Nephron progenitor cell (in vitro differentiated cells): ENCODE measurements around the gene RPA1.

ENCODE experiments used
- DNase-seq: peaks from one replicate; pipeline ENCODE4 v3.0.0; 2021
- H3K27ac Mint-ChIP-seq: 2 replicates; pipeline ENCODE4 v1.8.0; 2021; ENCODE audit warnings: mild to moderate bottlenecking, moderate library complexity, mixed read lengths
- H3K27me3 Mint-ChIP-seq: 2 replicates; pipeline ENCODE4 v1.8.0; 2021; ENCODE audit warnings: mild to moderate bottlenecking, low read depth, mixed read lengths; ENCODE audit not compliant: poor library complexity
- H3K36me3 Mint-ChIP-seq: 2 replicates; pipeline ENCODE4 v1.8.0; 2021; ENCODE audit warnings: low read depth, mixed read lengths
- H3K4me1 Mint-ChIP-seq: 2 replicates; pipeline ENCODE4 v1.8.0; 2021; ENCODE audit warnings: mixed read lengths
- H3K4me3 Mint-ChIP-seq: 2 replicates; pipeline ENCODE4 v1.8.0; 2021; ENCODE audit warnings: mild to moderate bottlenecking, moderate library complexity, mixed read lengths
- H3K9me3 Mint-ChIP-seq: 2 replicates; pipeline ENCODE4 v1.8.0; 2021; ENCODE audit warnings: mild to moderate bottlenecking, moderate library complexity, mixed read lengths
- TF ChIP-seq, protein P1 (sequence below): fragments of 200-600 bp; sonication (generic); IDR thresholded peaks from 2 replicates; pipeline ENCODE4 v1.5.0; 2021; ENCODE audit warnings: antibody characterized with exemption

The RPA1 gene

GRCh38 chr17:1829592-1830257 lies at the start of gene RPA1, which contains the start of gene SMYD4:
TSS of gene RPA1 (plus strand) at chr17:1830005. CDS start at chr17:1830094, 89 bp downstream.
TSS of gene SMYD4 (minus strand) at chr17:1829902. CDS start at chr17:1827994, 1,908 bp downstream.
- peak within 1 kb of the TSS; percentile 75 for H3K27ac Mint-ChIP-seq

GRCh38 chr17:1782171-1782567 lies 47.6 kb upstream of the RPA1 start:
- Mint-ChIP-seq H3K4me1 (peaks cover 11% of the 10 kb centered on the region), H3K36me3 (peaks cover 61% of the 10 kb centered on the region), H3K27me3 (no peaks in the 10 kb centered on the region), H3K9me3 (no peaks in the 10 kb centered on the region), H3K27ac (no peak overlapping the region), H3K4me3 (no peak overlapping the region)
- TF ChIP-seq, protein P1, sequence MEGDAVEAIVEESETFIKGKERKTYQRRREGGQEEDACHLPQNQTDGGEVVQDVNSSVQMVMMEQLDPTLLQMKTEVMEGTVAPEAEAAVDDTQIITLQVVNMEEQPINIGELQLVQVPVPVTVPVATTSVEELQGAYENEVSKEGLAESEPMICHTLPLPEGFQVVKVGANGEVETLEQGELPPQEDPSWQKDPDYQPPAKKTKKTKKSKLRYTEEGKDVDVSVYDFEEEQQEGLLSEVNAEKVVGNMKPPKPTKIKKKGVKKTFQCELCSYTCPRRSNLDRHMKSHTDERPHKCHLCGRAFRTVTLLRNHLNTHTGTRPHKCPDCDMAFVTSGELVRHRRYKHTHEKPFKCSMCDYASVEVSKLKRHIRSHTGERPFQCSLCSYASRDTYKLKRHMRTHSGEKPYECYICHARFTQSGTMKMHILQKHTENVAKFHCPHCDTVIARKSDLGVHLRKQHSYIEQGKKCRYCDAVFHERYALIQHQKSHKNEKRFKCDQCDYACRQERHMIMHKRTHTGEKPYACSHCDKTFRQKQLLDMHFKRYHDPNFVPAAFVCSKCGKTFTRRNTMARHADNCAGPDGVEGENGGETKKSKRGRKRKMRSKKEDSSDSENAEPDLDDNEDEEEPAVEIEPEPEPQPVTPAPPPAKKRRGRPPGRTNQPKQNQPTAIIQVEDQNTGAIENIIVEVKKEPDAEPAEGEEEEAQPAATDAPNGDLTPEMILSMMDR: no peak
- DNase-seq: no peak

More at GRCh38 chr17:1829592-1830257, at the start of gene RPA1, which contains the start of gene SMYD4:
- H3K9me3 Mint-ChIP-seq: no peaks in the 10 kb centered on the region
- H3K36me3 Mint-ChIP-seq: peaks cover 41% of the 10 kb centered on the region
- H3K4me3 Mint-ChIP-seq: peak within 1 kb of the TSS; percentile 95
- DNase-seq: peak; percentile 89
- TF ChIP-seq, protein P1: no peak
- peaks cover 44% of the 10 kb centered on the region for H3K4me1 Mint-ChIP-seq
- H3K27me3 Mint-ChIP-seq: peaks cover 2% of the 10 kb centered on the region

DNA sequence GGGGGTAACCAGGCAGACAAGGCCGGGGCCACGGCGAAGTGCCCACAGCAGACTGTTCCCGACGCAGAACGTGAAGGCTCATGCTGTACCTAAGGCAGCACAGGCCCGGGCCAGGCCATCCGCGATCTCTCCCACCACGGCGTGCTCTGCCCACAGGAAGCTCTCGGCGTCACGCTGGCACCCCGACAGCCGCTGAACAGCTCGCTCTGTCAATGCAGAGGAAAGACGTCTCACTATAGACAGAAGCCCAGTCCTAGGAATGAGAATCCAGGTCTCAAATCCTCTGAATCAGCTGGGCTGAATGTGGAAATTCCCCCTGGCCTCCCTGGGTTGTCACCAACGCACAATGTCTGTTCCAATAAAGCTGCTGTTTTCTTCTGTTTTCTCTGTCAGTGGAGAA lies 46.5 kb upstream of the RPA1 start:
- Mint-ChIP-seq H3K4me1 (peaks cover 18% of the 10 kb centered on the region), H3K27ac (peak overlapping the region; percentile 63), H3K4me3 (no peak overlapping the region), H3K9me3 (no peaks in the 10 kb centered on the region), H3K27me3 (no peaks in the 10 kb centered on the region), H3K36me3 (peaks cover 63% of the 10 kb centered on the region)
- no peak for DNase-seq
- TF ChIP-seq, protein P1: no peak

GRCh38 chr17:1783834-1784611 lies 45.8 kb upstream of the RPA1 start:
- Mint-ChIP-seq H3K4me1 (peaks cover 18% of the 10 kb centered on the region), H3K9me3 (no peaks in the 10 kb centered on the region), H3K27me3 (no peaks in the 10 kb centered on the region), H3K4me3 (no peak overlapping the region), H3K27ac (peak overlapping the region; percentile 63), H3K36me3 (peaks cover 69% of the 10 kb centered on the region)
- TF ChIP-seq, protein P1: peak; percentile 55
- no peak for DNase-seq

DNA sequence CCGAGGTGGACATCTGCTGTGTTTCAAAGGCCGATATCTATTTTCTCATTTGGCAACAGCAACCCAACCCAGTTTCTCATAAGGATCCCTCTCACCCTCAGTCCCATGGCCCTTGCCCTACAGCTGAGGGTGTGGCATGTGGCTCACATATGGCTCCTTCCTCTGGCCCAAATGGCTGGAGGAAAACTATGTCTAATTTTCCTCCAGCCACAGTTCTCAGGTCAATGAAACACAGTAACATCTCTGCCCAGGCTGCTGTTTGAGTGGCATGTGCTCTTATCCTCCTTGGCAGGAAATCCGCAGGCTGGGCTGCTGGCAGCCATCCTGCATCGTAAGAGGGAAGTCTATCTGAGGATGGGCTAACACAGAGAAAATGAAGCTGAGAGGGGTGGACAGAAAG lies 43.9 kb upstream of the RPA1 start:
- Mint-ChIP-seq H3K9me3 (no peaks in the 10 kb centered on the region), H3K4me3 (no peak overlapping the region), H3K27ac (no peak overlapping the region), H3K27me3 (no peaks in the 10 kb centered on the region), H3K4me1 (peaks cover 18% of the 10 kb centered on the region), H3K36me3 (peaks cover 61% of the 10 kb centered on the region)
- no peak for DNase-seq
- TF ChIP-seq, protein P1: no peak
